Neural progenitor cell (in vitro differentiated cells): Measurements from ENCODE around the gene FGD3. TPM values are rescaled to one million over a fixed set of nuclear protein-coding genes. Genes with fewer than 3 reads are reported as not detected.

ENCODE experiments used
- DNase-seq: peaks from one replicate; pipeline ENCODE4 v3.0.0-alpha.2; 2016; ENCODE audit warnings: low spot score
- H2AFZ ChIP-seq: fragments of 200-600 bp; sonication (generic); replicated peaks from 2 replicates; pipeline ENCODE4 v1.6.1; 2016; ENCODE audit warnings: antibody characterized with exemption
- H3F3A ChIP-seq: fragments of 200-600 bp; sonication (generic); 2 replicates; pipeline ENCODE4 v1.6.1; 2016; ENCODE audit warnings: antibody characterized with exemption, low read depth
- H3K27ac ChIP-seq: fragments of 200-600 bp; sonication (generic); 2 replicates; pipeline ENCODE4 v1.5.1; 2016; ENCODE audit warnings: mild to moderate bottlenecking
- H3K27me3 ChIP-seq: fragments of 200-600 bp; sonication (generic); 2 replicates; pipeline ENCODE4 v1.6.1; 2016; ENCODE audit warnings: mild to moderate bottlenecking, moderate library complexity
- H3K36me3 ChIP-seq: fragments of 200-600 bp; sonication (generic); 2 replicates; pipeline ENCODE4 v1.5.1; 2016
- H3K4me1 ChIP-seq: fragments of 200-600 bp; sonication (generic); 2 replicates; pipeline ENCODE4 v1.6.1; 2016; ENCODE audit warnings: mixed run types
- H3K4me2 ChIP-seq: fragments of 200-600 bp; sonication (generic); 2 replicates; pipeline ENCODE4 v1.6.1; 2016
- H3K4me3 ChIP-seq: fragments of 200-600 bp; sonication (generic); 2 replicates; pipeline ENCODE4 v1.5.1; 2016
- H3K79me2 ChIP-seq: fragments of 200-600 bp; sonication (generic); 2 replicates; pipeline ENCODE4 v1.6.1; 2016; ENCODE audit warnings: low read depth
- H3K9ac ChIP-seq: fragments of 200-600 bp; sonication (generic); 2 replicates; pipeline ENCODE4 v1.6.1; 2016
- H3K9me3 ChIP-seq: fragments of 200-600 bp; sonication (generic); 2 replicates; pipeline ENCODE4 v1.5.1; 2016; ENCODE audit warnings: low read depth
- H4K20me1 ChIP-seq: fragments of 200-600 bp; sonication (generic); 2 replicates; pipeline ENCODE4 v1.6.1; 2016; ENCODE audit warnings: low read depth
- H3K27ac Mint-ChIP-seq: 3 replicates; pipeline ENCODE4 v1.8.0; 2021; ENCODE audit warnings: mixed read lengths
- H3K27me3 Mint-ChIP-seq: 2 replicates; pipeline ENCODE4 v1.8.0; 2022; ENCODE audit warnings: low read depth, mild to moderate bottlenecking, inconsistent platforms, moderate library complexity, mixed read lengths; ENCODE audit not compliant: insufficient read depth
- H3K36me3 Mint-ChIP-seq: 3 replicates; pipeline ENCODE4 v1.8.0; 2021; ENCODE audit warnings: mixed read lengths
- H3K4me1 Mint-ChIP-seq: 3 replicates; pipeline ENCODE4 v1.8.0; 2021; ENCODE audit warnings: mixed read lengths
- H3K4me3 Mint-ChIP-seq: 3 replicates; pipeline ENCODE4 v1.8.0; 2021; ENCODE audit warnings: mild to moderate bottlenecking, moderate library complexity, mixed read lengths
- H3K9me3 Mint-ChIP-seq: 3 replicates; pipeline ENCODE4 v1.8.0; 2020; ENCODE audit warnings: mixed read lengths
- CTCF ChIP-seq: fragments of 200-600 bp; sonication (generic); IDR thresholded peaks from 2 replicates; pipeline ENCODE4 v1.5.1; 2017; ENCODE audit warnings: antibody characterized with exemption, mild to moderate bottlenecking
- EZH2 ChIP-seq: fragments of 200-600 bp; sonication (generic); IDR thresholded peaks from 2 replicates; pipeline ENCODE4 v1.6.1; 2017; ENCODE audit warnings: antibody characterized with exemption, mild to moderate bottlenecking, moderate library complexity
- EZH2phosphoT487 ChIP-seq: fragments of 200-600 bp; sonication (generic); IDR thresholded peaks from 2 replicates; pipeline ENCODE4 v1.6.1; 2017; ENCODE audit warnings: antibody characterized with exemption
- total RNA-seq: library from RNA; depleted of rRNA; stranded (reverse); fragments of >200 nt; gene quantifications from 2 replicates; pipeline ENCODE4 v1.2.3, GENCODE V29; 2015; ENCODE audit warnings: low replicate concordance

The FGD3 gene
- total RNA-seq, 1 donor from 2014 or later = 0.56 TPM

DNA sequence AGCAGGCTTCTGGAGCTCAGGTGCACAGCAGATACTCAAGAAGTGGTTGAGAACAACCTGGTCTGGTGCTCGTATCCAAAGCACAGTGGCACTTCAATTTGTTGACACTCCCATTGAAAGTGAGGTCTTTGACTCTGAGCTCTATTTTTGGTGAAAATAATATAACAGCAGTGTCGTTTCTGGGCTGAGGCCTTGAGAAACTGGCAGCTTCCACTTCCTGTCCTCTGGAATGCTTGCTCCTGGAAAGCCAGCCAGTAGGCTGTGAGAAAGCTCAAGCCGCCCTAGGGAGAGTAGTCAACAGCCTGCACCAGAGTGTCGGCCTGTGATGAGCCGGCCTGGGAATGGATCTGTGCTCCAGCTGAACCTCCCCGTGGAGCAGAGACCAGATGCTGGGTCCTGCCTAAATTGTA is 104.4 kb downstream of the FGD3 start:
- no peak overlapping the region for H3K4me2 ChIP-seq
- H3K9ac ChIP-seq = no peak overlapping the region
- Mint-ChIP-seq H3K27ac (no peak overlapping the region), H3K4me1 (peaks cover 14% of the 10 kb centered on the region), H3K4me3 (no peak overlapping the region), H3K9me3 (no peaks in the 10 kb centered on the region), H3K36me3 (no peaks in the 10 kb centered on the region), H3K27me3 (peaks cover 7% of the 10 kb centered on the region)
- no peak overlapping the region for H2AFZ ChIP-seq
- H3K27me3 ChIP-seq = no peaks in the 10 kb centered on the region
- H3K36me3 ChIP-seq = no peaks in the 10 kb centered on the region
- DNase-seq = no peak
- no peaks in the 10 kb centered on the region for H3K9me3 ChIP-seq
- TF ChIP-seq EZH2 = no peak
- TF ChIP-seq CTCF = no peak
- TF ChIP-seq EZH2phosphoT487 = no peak
- no peaks in the 10 kb centered on the region for H4K20me1 ChIP-seq
- H3K79me2 ChIP-seq = no peaks in the 10 kb centered on the region
- no peak overlapping the region for H3K4me3 ChIP-seq
- H3K27ac ChIP-seq = no peak overlapping the region
- H3F3A ChIP-seq = no peaks in the 10 kb centered on the region
- H3K4me1 ChIP-seq = peaks cover 14% of the 10 kb centered on the region

DNA sequence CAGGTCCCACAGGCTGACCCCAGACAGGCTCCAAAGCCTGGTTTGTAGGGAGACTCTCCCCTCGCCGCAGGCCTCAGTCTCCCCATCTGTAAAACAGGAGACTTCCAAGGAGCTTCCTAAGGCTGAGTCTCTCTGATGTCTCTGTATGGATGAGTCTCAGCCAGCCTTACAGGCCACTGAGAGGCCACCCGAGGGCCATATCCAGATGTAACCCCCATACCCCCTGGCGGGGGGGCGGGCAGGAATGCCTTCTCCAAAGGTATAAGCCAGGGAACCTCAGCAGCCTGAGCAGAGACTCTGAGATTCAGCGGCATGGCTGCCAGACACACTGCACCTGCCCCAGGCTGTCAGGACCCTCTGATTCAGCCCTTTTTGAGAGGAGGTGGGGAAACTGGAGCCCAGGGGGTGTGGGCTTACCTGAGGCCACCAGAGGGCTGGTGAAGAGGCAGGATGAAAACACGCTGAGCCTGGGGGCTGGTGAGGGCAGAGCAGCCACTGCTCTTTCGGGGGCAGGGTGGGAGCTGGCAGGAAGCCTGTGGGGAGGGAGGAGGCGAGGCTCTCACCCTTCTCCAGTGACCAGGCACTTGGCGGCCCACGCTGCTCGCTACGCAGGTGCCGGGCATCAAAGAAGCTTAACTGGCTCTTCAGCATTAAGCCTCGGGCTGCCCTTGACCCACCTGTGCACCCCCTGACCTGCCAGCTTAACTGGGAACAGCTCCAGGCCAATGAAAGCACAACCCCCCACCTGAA is 105.6 kb downstream of the FGD3 start:
- Mint-ChIP-seq H3K36me3 (no peaks in the 10 kb centered on the region), H3K9me3 (no peaks in the 10 kb centered on the region), H3K4me1 (peaks cover 15% of the 10 kb centered on the region), H3K27me3 (peaks cover 8% of the 10 kb centered on the region), H3K4me3 (no peak overlapping the region), H3K27ac (peak overlapping the region; percentile 81)
- Histone ChIP-seq H4K20me1 (no peaks in the 10 kb centered on the region), H3K27ac (no peak overlapping the region), H3K79me2 (no peaks in the 10 kb centered on the region), H3K27me3 (no peaks in the 10 kb centered on the region), H3K4me1 (peaks cover 14% of the 10 kb centered on the region), H2AFZ (no peak overlapping the region), H3K36me3 (no peaks in the 10 kb centered on the region), H3K4me2 (peak overlapping the region; percentile 27), H3K9me3 (no peaks in the 10 kb centered on the region), H3F3A (no peaks in the 10 kb centered on the region), H3K9ac (no peak overlapping the region), H3K4me3 (no peak overlapping the region)
- TF ChIP-seq EZH2phosphoT487 (no peak), CTCF (peak; percentile 25)
- peak; percentile 38 for DNase-seq

- Mint-ChIP-seq H3K36me3 (no peaks in the 10 kb centered on the region), H3K9me3 (no peaks in the 10 kb centered on the region), H3K27ac (peak overlapping the region; percentile 81), H3K27me3 (peaks cover 9% of the 10 kb centered on the region), H3K4me1 (peaks cover 18% of the 10 kb centered on the region), H3K4me3 (no peak overlapping the region)
- Histone ChIP-seq H3K4me3 (no peak overlapping the region), H3K27me3 (peaks cover 5% of the 10 kb centered on the region), H2AFZ (no peak overlapping the region), H3K9me3 (no peaks in the 10 kb centered on the region), H3K79me2 (no peaks in the 10 kb centered on the region), H3K9ac (no peak overlapping the region), H3F3A (no peaks in the 10 kb centered on the region), H3K4me1 (peaks cover 17% of the 10 kb centered on the region), H4K20me1 (no peaks in the 10 kb centered on the region), H3K27ac (no peak overlapping the region), H3K4me2 (peak overlapping the region; percentile 27), H3K36me3 (no peaks in the 10 kb centered on the region)
- no peak for DNase-seq
- no peak for TF ChIP-seq CTCF
- no peak for TF ChIP-seq EZH2phosphoT487
- no peak for TF ChIP-seq EZH2
Measured at GRCh38 chr9:93053781-93054331, 106.5 kb downstream of the FGD3 start.
